Right lung (tissue), 5 donors: ENCODE results near the gene APCDD1L. TPM values are rescaled to one million over a fixed set of nuclear protein-coding genes. Genes with fewer than 3 reads are reported as not detected.

ENCODE experiments used
- DNase-seq, 2 donors: peaks; one replicate each; pipeline ENCODE4 v3.0.0-alpha.2; 2013
- polyA plus RNA-seq, 5 donors: library from polyadenylated mRNA; unstranded; fragments of 120-200 nt; gene quantifications; one replicate each; pipeline versions ENCODE4 v1.2.1 to v1.2.3, GENCODE V29; 2013; ENCODE audit warnings: inconsistent platforms in 1 of 5, low replicate concordance in 1 of 5; ENCODE audit not compliant: insufficient read length in 5 of 5, insufficient read depth in 1 of 5

Gene APCDD1L
- polyA plus RNA-seq, 5 donors, result 0.07 to 0.21 TPM; not detected in 3

GRCh38 chr20:58467572-58468527 lies 47.3 kb downstream of the APCDD1L start:
- no peak for DNase-seq

DNA sequence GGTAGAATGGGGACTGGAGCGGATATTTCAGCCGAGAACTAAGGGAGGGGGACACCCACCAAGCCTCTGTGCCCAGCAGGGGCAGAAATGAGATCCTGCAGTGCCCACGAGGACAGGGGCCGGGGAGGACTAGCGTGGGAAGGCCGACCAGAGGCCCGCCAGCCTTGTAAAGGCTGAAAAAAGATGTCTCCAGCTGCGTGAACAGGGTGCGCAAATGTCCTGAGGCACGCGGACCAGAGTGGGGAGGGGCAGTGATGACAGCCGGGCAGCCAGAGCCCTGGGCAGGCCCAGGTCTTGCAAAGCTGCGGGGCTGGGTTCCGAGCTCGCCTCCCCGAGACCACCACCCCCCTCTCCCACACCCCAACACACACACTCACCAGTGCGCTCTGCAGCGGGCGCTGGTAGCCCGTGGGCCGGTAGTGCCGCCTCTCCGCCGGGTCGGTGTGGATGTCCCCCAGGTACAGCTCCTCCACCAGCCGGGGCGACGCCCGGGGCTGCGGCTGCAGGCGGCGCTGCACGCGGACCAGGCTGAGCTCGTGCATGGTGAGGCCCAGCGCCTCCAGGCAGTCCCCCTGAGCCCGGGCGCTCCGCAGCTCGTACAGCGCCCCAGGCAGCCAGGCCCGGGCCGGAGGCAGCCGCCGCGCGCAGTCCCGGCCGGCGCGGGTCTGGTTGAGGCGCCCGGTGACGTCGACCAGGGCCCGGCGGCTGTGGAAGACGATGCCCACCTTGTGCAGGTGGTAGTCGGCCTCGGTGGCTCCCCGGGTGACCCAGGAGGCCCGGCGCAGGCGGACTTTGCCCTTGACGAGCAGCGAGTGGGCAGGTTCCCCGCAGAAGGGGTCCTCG lies 48.2 kb downstream of the APCDD1L start:
- no peak for DNase-seq

- no peak for DNase-seq
Measured at GRCh38 chr20:58466095-58466708, 49.0 kb downstream of the APCDD1L start.

GRCh38 chr20:58464838-58465237 lies 50.4 kb downstream of the APCDD1L start:
- no peak for DNase-seq

- no peak for DNase-seq
Measured at GRCh38 chr20:58463256-58463655, 51.9 kb downstream of the APCDD1L start.

- DNase-seq, result no peak
Measured at GRCh38 chr20:58461899-58462298, 53.3 kb downstream of the APCDD1L start.

DNA sequence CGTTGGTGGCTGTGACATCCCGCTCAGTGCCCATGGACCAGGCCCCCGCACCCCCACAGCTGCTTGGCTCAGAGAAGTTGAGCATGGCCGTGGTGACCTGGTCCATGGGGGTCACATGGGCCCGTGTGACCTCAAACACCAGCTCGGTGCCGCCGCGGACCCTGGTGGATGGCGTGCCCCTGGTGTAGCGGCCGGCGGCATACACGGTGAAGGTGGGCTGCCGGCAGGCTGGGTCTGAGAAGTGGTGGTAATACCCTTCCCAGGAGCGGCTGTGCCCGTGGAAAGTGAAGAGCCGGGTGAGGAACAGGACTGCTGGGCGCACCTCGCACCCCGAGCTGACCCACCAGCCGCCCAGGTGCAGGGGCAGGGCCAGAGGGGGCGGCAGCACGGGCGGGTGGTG lies 54.1 kb downstream of the APCDD1L start:
- no peak for DNase-seq

- DNase-seq, result no peak
Measured at GRCh38 chr20:58459058-58459750, 56.0 kb downstream of the APCDD1L start.

GRCh38 chr20:58458342-58459057 lies 56.7 kb downstream of the APCDD1L start:
- DNase-seq, result no peak

- DNase-seq, result no peak
Measured at GRCh38 chr20:58457083-58457695, 58.0 kb downstream of the APCDD1L start.

GRCh38 chr20:58454460-58454859 lies 60.7 kb downstream of the APCDD1L start:
- DNase-seq, result no peak

- DNase-seq, result no peak
Measured at GRCh38 chr20:58453391-58453790, 61.8 kb downstream of the APCDD1L start.

DNA sequence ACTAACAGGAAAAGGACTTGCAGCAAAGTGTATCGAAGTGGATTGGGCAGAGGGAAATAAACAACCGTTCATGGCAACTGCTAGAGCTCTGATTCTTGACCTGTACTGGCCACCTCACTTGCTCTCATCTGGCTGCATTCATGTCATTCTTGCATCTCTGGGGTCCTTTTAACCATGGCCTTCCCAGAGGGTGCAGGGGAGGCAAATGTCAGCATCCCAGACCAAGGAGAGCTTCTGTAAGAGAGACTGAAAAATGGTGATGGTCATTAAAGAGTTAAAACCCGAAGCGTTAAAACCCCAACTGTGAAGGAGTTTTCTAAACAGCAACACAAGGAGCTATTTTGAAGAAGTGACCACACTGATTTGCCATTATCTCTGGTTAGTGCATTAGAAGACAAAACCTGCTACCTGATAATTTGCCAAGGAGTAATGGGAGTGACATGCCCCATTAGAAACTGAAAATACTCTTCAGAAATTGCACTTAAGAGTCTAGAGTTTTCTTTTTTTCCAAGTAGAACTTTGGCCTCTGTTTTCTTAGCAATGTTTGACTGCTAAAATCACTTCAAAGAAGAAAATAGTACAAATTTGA lies 62.4 kb downstream of the APCDD1L start:
- no peak for DNase-seq

DNA sequence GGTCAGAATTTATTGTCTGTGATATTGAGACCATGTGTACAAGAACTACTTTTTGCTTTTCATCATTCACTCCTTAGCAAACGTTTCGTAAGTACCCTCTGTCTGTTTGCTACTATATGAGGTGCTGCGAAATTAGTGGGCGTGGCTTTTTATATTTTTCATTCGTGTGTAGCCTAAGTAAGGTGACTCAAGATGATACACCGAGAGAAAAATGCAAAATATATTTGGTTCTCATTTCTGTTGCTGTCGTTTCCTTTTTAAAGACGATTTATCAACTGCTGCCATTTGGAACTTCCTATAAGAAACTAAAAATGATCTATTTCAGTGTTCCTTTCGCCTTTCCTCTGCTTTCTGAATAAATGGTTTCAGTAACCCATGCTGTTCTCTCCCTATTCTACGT lies 64.9 kb downstream of the APCDD1L start:
- no peak for DNase-seq

- DNase-seq, result no peak
Measured at GRCh38 chr20:58449681-58450221, 65.4 kb downstream of the APCDD1L start.

DNA sequence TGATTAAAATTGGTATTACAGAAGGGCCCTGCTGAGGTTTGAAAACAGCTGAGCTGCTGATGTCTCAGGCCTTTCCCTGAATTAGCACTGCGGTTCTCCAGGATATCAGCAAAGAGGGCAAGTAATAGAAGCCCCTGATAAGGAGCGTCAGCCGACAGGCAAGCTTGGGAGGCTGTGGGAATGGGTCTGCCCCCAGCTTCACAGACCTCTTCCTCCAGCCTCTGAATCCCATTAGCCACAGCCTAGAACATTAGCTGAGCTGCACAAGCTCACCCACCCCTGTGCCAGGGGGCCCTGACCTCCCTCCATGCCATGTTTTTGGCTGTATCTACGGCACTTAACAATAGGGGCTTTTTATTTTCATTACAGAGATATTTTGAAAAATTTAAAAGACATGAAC lies 66.2 kb downstream of the APCDD1L start:
- DNase-seq, result no peak

DNA sequence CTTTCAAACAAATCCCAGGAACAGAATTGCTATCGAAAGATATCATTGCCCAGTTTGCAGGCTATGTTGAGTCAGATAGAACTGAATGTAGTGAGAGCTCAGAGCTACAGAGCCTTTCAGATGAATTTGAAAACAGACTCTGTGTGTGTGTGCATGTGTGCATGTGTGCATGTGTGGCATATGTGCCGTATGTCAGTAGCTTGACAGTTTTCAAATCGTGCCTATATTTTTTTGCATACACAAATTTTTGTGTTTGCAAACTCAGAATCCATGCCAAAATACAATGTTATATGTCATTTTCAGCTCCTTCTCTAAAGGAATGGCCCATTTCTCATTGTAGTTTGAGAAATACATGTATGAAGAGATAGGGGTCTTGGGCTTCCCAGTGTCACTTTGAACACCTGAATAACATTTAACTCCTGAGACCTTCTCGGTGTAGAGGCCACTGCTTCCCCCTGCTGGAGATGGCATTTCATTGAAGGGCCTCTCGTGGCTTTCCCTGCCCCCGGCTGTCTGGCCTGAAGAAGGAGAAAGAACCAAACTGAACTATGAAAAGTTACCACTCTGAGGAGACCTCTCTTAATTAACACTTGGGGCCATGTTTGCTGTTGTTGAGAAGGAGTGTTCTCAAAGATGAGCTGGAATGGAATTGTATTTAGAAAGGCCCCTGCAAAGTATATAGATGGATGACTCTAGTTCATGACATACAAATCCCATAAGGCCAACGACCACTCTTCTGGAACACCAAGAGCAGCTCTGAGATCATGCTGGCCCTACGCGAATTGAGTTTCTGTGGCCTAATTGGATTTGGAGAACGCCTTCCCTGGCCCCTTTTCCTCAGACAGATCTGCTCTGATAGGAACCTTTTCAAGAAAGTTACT lies 67.4 kb downstream of the APCDD1L start:
- no peak for DNase-seq

GRCh38 chr20:58446960-58447265 lies 68.3 kb downstream of the APCDD1L start:
- no peak for DNase-seq
